ENCODE data around the gene SVOPL. TPM values are rescaled to one million over a fixed set of nuclear protein-coding genes. Genes with fewer than 3 reads are reported as not detected.

Gene SVOPL
- total RNA-seq, 1 experiment from 2014 or later, result not detected

DNA sequence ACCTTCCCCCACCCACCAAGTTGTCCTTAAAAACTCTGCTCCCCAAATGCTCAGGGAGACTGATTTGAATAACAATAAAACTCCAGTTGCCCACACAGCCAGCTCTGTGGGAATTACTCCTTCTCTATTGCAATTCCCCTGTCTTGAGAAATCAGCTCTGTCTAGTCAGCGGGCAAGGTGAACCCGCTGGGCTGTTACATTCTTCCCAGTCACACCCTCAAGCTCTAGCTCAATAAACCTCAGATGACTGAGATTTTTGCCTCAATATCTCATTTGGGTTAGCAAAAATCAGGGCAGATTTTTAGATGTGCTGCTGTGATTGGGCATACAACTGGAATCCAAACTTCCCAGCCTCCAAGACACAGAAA is 32.9 kb downstream of the SVOPL start:
- H3K4me3 ChIP-seq (ENCODE audit: low read depth in 2 of 2, low read length in 2 of 2), result no peak overlapping the region
- H3K9me3 ChIP-seq (ENCODE audit: control insufficient read depth, insufficient read depth, low read depth, low read length), result no peaks in the 10 kb centered on the region
- TF ChIP-seq POLR2AphosphoS5 (IDR thresholded peaks at IDR 0.05; ENCODE audit: low read depth, low read length), result no peak
- TF ChIP-seq SIN3A (IDR thresholded peaks at IDR 0.05; ENCODE audit: borderline replicate concordance, insufficient read depth, low read depth, low read length), result no peak
- no peak for TF ChIP-seq TCF7L2 (IDR thresholded peaks at IDR 0.05; ENCODE audit: low read depth, low read length)
- intact Hi-C loops (cut with micrococcal nuclease; ENCODE audit: unreplicated experiment), result no loop called here
- BruUV-seq (replicated peaks), result no TSS peak
- ATAC-seq (no peak), DNase-seq (ENCODE audit: low read depth, low spot score) (no peak)
- no peaks in the 10 kb centered on the region for H3K36me3 ChIP-seq (ENCODE audit: control insufficient read depth, insufficient read depth, low read length)
- peaks cover 10% of the 10 kb centered on the region for H3K4me1 ChIP-seq (ENCODE audit: control insufficient read depth, insufficient read depth, low read length)
- H3K27ac ChIP-seq (ENCODE audit: low read length), result no peak overlapping the region
- POLR2A ChIA-PET, result no interaction called here
- H3K27me3 ChIP-seq (ENCODE audit: control insufficient read depth, insufficient read depth, low read length), result peaks cover 17% of the 10 kb centered on the region
- in situ Hi-C loops (cut with HindIII; ENCODE audit: low pct_unique_long_range_greater_than_20kb, low sequenced_read_pairs), result no loop called here
- CTCF ChIA-PET, result no interaction called here

GRCh38 chr7:138667535-138668228 is 33.5 kb downstream of the SVOPL start:
- ChIA-PET CTCF (no interaction called here), POLR2A (no interaction called here)
- Histone ChIP-seq H3K9me3 (ENCODE audit: control insufficient read depth, insufficient read depth, low read depth, low read length) (no peaks in the 10 kb centered on the region), H3K4me1 (ENCODE audit: control insufficient read depth, insufficient read depth, low read length) (peaks cover 10% of the 10 kb centered on the region), H3K27ac (ENCODE audit: low read length) (no peak overlapping the region), H3K36me3 (ENCODE audit: control insufficient read depth, insufficient read depth, low read length) (no peaks in the 10 kb centered on the region), H3K27me3 (ENCODE audit: control insufficient read depth, insufficient read depth, low read length) (peaks cover 17% of the 10 kb centered on the region), H3K4me3 (ENCODE audit: low read depth in 2 of 2, low read length in 2 of 2) (no peak overlapping the region)
- TF ChIP-seq REST (IDR thresholded peaks at IDR 0.05; ENCODE audit: insufficient read depth in 1 of 2, low read depth in 2 of 2, low read length in 1 of 2) (no peak), SIN3A (IDR thresholded peaks at IDR 0.05; ENCODE audit: borderline replicate concordance, insufficient read depth, low read depth, low read length) (no peak), TCF7L2 (IDR thresholded peaks at IDR 0.05; ENCODE audit: low read depth, low read length) (no peak), POLR2AphosphoS5 (IDR thresholded peaks at IDR 0.05; ENCODE audit: low read depth, low read length) (no peak)
- TF ChIP-seq, protein P1, sequence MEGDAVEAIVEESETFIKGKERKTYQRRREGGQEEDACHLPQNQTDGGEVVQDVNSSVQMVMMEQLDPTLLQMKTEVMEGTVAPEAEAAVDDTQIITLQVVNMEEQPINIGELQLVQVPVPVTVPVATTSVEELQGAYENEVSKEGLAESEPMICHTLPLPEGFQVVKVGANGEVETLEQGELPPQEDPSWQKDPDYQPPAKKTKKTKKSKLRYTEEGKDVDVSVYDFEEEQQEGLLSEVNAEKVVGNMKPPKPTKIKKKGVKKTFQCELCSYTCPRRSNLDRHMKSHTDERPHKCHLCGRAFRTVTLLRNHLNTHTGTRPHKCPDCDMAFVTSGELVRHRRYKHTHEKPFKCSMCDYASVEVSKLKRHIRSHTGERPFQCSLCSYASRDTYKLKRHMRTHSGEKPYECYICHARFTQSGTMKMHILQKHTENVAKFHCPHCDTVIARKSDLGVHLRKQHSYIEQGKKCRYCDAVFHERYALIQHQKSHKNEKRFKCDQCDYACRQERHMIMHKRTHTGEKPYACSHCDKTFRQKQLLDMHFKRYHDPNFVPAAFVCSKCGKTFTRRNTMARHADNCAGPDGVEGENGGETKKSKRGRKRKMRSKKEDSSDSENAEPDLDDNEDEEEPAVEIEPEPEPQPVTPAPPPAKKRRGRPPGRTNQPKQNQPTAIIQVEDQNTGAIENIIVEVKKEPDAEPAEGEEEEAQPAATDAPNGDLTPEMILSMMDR (IDR thresholded peaks at IDR 0.05), result no peak
- no peak for ATAC-seq
- DNase-seq (ENCODE audit: low read depth, low spot score), result no peak
- in situ Hi-C loops (cut with HindIII; ENCODE audit: low pct_unique_long_range_greater_than_20kb, low sequenced_read_pairs) (no loop called here), intact Hi-C loops (cut with micrococcal nuclease; ENCODE audit: unreplicated experiment) (no loop called here)
- BruUV-seq (replicated peaks), result no TSS peak

- intact Hi-C loops (cut with micrococcal nuclease; ENCODE audit: unreplicated experiment) (no loop called here), in situ Hi-C loops (cut with HindIII; ENCODE audit: low pct_unique_long_range_greater_than_20kb, low sequenced_read_pairs) (no loop called here)
- no peak overlapping the region for H3K27ac ChIP-seq (ENCODE audit: low read length)
- CTCF ChIA-PET, result no interaction called here
- DNase-seq (ENCODE audit: low read depth, low spot score), result no peak
- POLR2A ChIA-PET, result no interaction called here
- H3K36me3 ChIP-seq (ENCODE audit: control insufficient read depth, insufficient read depth, low read length), result no peaks in the 10 kb centered on the region
- H3K4me3 ChIP-seq (ENCODE audit: low read depth in 2 of 2, low read length in 2 of 2), result no peak overlapping the region
- TF ChIP-seq, protein P1 (IDR thresholded peaks at IDR 0.05), result no peak
- no peak for TF ChIP-seq TCF7L2 (IDR thresholded peaks at IDR 0.05; ENCODE audit: low read depth, low read length)
- TF ChIP-seq POLR2AphosphoS5 (IDR thresholded peaks at IDR 0.05; ENCODE audit: low read depth, low read length), result no peak
- no peak for TF ChIP-seq SIN3A (IDR thresholded peaks at IDR 0.05; ENCODE audit: borderline replicate concordance, insufficient read depth, low read depth, low read length)
- no peak for TF ChIP-seq REST (IDR thresholded peaks at IDR 0.05; ENCODE audit: insufficient read depth in 1 of 2, low read depth in 2 of 2, low read length in 1 of 2)
- BruUV-seq (replicated peaks), result no TSS peak
- no peak for ATAC-seq
- H3K4me1 ChIP-seq (ENCODE audit: control insufficient read depth, insufficient read depth, low read length), result peaks cover 10% of the 10 kb centered on the region
- H3K27me3 ChIP-seq (ENCODE audit: control insufficient read depth, insufficient read depth, low read length), result peaks cover 17% of the 10 kb centered on the region
- H3K9me3 ChIP-seq (ENCODE audit: control insufficient read depth, insufficient read depth, low read depth, low read length), result no peaks in the 10 kb centered on the region
Measured at GRCh38 chr7:138666385-138666784, 34.8 kb downstream of the SVOPL start.
